HG02798 (cell line): ENCODE measurements around the gene RIOX2.

Source experiments
- ATAC-seq: cut with Tn5 transposase; IDR thresholded peaks from one replicate; pipeline ENCODE4 v1.9.1; 2021; ENCODE audit warnings: mild to moderate bottlenecking; ENCODE audit not compliant: unreplicated experiment, poor library complexity

The RIOX2 gene

DNA sequence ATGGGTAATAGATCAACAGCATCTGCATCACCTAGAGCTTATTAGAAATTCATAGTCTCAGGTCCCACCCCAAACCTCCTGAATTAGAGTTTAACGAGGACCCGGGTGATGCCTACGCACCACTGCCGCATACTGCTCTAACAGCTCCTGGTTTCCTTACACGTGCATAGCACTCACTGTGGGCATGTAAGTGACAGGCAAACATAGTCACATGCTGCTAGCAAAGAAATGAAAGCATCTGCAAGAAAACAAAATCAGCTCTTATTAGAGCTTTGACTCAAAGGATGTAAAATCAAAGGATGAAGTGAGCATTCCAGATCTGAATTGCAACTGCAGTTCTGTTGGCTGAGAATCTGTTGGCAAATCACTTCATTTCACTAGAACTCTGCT is 19.1 kb upstream of the RIOX2 start:
- ATAC-seq = no peak

DNA sequence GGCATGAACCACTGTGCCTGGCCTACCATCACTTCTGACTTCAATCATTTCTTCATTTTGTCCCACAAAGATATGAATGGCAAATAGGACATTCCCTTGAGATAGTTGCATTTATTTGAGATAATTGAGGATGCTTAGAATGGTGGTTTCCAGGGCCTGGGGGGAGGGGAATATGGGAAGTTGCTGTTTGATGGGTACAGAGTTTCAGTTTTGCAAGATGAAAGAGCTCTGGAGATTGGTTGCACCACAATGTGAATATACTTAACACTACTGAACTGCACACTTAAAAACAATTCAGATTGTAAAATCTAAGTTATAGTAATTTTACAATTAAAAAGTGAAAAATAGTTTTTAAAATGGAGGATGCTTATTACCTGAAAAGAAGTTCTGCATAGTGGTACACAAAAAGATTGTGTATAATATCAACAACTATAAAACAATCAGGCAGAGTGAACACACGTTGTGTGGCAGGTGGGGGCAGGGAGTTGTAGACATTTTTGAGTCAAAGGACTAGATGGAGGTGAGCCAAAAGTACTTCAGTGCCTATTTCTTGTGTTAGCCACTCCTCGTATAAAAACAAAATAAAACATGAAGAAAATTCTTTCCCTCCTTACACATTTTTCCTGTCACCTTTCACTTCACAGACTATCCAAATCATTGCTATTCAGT is 18.5 kb upstream of the RIOX2 start:
- ATAC-seq = no peak

DNA sequence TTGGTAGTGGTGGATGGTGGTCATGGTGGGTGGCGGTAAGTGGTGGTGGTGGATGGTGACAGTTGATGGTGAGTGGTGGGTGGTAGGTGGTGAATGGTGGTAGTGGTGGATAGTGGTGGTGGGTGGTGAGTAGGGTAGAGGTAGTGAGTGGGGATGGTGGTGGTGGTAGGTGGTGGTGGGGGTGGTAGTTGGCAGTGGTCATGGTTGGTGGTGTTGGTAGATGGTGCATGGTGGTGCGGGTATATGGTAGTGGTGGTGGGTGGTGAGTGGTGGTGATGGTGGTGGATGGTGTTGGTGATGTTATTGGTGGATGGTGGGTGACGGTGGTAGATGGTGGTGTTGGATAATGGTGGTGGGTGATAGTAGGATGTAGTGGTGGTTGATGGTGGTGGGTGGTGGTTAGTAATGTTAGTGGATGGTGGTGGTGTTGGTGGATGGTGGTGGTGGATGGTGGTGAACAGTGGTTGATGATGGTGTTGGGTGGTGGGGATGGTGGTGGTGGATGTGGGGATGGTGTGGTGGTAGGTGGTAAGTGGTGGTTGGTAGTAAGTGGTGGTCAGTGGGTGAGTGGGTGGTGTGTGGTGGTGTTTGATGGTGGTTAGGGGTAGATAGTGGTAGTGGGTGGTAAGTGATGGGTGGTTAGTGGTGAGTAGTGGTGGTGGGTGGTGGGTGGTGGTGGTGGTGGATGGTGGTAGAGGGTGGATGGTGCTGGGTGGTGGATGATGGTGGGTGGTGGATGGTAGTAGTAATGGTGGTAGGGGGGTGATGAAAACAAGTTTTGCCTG is 16.7 kb upstream of the RIOX2 start:
- no peak for ATAC-seq

DNA sequence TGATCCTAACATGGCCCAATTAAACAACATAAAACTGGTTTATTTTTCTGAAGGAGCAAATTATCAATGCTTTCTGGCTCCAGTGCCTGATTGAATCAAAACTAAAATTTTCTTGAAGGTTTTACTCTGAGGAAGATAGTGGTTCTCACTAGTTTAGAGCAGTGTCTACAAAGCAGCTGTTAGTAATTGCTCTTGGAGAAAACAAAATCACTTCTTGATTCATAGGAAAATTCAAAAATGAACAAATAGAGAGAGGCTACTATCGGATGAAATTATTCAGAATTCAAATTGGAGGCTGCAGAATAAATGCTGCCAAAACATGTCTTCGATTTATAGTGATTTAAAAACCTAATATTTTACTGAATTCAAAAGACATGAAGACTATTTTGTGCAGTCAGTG is 15.1 kb upstream of the RIOX2 start:
- no peak for ATAC-seq

DNA sequence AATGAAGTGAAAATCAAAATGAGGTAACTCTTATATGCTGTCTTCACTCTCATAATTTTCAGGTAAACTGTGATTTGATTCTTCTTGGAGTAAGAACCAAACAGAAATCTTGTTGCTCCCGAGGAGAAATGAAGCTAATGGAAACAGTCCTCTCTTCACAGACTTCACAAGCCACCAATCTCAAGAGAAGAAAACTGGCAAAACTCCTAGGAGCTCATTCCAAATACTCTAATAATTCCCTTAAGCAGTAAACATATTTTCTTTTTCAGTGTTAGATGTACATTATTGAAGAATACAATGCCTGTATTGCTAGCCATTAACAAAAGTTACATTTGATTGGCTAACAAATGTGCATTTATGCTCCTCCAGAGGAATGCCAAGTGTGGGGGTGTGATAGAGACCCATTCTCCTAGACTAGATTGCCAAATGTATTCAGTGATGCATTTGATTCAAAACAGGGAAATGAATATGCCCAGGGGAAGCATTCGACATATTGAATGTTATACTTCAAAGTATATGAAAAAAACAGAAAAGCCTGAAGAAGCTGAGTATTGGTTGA is 11.8 kb upstream of the RIOX2 start:
- no peak for ATAC-seq

DNA sequence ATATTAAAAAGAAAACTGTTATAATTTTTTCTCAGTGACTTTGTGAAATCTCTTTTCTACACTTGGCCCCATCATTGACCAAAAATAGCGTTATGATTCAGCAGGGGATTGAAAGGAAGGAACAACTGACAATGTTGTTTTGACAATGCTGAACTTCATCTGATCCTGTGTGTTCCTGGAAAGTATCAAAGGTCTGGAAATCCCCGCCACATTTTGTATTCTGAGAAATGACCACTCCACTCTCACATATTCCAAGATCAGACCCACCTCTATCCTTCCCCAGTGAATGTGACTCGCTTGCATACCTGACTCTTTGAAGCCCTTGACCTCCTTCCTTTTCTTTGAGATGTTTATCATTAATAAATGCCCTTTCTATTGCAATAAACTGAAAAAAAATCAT is 9.7 kb upstream of the RIOX2 start:
- ATAC-seq = no peak

DNA sequence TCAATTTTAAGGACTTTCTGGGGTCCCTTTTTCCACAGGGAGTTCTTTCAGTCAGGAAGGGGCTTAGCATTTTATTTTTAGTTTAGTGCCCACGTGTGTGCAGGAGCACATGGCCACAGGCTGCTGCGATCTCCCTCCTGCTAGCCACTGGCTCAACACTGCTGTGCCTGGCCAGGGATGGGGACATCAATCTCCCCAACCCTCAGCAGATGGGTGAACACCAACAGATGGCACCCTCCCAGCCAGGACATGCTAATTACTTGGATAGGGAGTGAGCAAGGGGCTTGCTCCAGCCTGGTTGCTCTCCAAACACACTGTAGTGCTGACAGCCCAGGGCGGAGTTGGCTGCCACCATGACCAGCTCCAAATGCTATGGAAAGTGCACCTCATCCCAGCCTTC is 7.4 kb upstream of the RIOX2 start:
- ATAC-seq = no peak

DNA sequence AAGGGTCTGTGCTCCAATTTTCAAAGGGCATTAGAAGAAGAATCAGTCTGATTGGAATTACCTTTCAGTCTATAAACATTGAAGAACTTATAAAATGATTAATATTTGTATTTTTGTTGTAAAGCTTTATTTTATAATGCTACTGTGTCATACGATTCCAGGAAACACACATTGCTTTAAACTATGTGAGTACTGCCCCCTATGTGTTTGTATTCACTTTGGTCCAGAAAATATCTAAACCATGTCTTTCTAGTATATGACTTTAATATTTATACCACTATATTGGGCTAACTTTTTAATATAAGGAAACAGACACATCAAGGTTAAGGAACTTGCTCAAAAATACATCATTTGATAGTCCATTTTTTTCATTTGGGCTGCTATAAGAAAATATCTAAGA is 3.2 kb upstream of the RIOX2 start:
- ATAC-seq = no peak

DNA sequence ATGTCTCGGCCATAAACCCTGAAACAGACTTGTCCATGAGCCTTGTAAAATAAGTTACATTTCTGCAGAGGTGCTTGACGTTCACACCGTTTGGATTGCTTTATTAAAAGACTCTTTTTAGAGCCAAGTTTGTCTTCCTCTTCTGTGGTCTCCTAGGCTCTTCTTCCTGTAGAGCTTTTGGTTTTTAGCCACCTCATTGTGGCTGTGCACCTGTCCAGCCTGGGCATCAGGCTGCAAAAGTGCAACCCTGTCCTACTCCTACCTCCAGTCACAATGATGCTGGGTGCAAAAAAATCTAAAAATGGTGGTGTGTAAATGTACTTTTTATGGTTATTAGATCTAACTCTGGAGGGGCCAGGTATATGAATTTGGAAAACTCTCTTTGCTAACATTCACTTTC is 2.8 kb upstream of the RIOX2 start:
- no peak for ATAC-seq

DNA sequence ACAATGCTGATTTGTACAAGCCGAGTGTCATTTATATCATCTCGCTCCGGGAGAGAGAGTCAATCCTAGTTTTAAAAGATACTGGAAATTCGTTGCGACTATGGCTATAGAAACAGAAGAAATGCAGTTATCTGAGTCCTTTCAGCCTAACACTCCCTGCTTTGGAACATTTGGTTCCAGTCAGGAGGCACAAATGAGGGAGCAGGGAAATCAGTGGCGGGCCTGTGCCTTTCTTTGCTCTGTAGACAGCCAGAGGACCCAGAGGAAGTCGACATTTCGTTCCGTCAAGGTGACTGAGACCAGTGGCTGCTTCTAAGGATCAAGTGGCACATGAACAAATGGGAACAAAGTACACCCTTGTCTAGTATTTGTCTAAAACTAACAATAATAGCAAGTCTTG is 745 bp upstream of the RIOX2 start:
- ATAC-seq = no peak

DNA sequence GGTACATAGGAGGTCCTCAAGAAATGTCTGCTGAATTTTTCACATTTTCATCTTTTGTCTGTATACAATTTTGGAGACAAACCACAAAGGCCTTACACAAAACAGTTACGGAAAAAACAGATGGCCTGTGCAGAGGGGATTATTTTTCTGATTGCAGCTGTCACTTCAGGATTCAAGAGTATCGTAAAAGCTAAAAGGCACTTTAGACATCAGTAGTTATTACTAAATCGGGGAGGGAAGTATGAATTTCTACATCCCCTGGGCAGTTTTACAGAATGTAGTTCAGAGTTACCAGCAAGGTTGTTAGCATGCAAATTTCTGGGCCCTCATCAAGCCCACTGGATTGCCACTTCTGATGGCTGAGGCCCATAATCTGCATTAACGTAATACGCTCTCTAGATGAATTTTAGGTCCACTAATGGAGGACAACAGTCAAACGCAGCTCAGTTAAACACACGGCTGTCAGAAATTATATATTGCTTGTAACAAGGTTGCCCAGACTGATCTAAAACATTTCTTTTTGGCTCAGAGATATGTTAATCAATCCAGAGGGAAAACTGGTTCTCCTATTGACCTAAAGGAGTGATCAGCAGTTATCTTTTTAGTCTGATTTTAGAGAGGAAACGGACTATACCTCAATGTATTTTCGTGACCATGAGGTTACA is 1.1 kb downstream of the RIOX2 start:
- no peak for ATAC-seq

DNA sequence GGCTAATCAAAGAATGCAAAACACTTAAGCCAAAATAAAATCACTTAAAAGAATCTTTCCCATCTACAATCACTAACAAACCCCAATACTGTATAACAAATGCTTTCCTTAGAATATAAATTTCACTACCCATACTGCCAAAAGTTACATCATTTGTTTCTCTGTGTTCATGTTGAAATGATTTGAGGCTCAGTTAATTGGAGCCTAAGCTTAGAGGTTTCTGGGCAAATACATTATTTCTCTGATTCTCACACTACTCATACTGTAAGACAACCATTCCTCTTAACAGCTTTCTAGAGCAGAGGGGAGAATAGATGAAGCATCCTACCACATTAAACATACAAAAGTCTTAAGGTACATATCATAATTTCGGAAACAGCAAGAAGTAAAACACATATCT is 2.1 kb downstream of the RIOX2 start:
- no peak for ATAC-seq

DNA sequence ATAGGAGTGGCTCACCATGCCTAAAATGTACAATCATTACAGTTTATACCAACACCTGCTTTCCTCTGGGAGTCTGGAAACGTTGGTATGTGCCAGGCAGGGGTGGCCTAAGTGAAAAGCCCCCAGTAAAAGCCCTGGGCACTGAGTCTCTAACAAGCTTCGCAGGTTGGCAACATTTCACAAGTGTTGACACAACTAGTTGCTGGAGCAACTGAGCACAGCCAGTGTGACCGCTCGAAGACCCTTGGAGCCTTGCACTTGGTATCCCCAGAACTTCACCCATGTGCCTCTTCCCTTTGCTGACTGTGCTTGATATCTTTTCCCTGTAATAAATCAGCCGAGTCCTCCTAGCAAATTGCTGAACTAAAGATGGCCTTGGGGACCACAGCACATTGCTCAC is 2.7 kb downstream of the RIOX2 start:
- ATAC-seq = no peak

DNA sequence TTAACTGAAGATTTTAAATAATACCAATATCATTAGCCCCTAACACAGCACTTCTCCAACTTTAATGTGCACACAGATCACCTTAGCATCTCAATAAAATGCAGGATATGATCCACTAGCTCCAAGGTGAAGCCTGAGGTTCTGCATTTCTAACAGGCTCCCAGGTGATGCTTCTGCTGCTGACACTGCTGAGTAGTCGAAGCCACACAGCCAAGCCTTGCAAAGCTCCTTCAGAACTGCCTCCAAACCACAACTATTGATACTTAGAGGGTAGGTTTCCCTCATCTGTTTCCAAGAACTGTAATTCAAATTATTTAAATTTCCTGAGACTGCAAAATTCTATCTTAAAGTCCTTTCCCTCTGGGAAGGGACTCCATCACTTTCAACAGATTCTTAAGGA is 3.9 kb downstream of the RIOX2 start:
- ATAC-seq = no peak

DNA sequence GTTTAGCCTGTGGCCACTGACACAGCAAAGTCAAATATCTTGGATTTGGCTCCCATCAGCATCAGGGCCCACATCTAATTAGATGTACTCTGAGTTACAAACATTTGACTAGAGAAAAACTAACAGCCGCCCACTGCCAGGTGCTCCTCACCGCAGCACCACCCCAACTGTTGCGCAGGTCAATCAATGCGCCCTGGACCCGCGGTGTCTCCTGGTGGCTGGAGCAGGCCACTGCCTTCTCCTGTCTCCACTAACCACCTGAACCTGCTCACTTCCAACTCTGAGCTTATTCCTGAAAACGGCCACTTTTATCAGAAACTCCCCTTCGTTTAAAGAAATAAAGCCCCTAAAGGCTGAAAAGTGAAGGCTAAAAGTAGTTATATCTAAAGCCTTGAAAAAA is 4.3 kb downstream of the RIOX2 start:
- ATAC-seq = no peak

DNA sequence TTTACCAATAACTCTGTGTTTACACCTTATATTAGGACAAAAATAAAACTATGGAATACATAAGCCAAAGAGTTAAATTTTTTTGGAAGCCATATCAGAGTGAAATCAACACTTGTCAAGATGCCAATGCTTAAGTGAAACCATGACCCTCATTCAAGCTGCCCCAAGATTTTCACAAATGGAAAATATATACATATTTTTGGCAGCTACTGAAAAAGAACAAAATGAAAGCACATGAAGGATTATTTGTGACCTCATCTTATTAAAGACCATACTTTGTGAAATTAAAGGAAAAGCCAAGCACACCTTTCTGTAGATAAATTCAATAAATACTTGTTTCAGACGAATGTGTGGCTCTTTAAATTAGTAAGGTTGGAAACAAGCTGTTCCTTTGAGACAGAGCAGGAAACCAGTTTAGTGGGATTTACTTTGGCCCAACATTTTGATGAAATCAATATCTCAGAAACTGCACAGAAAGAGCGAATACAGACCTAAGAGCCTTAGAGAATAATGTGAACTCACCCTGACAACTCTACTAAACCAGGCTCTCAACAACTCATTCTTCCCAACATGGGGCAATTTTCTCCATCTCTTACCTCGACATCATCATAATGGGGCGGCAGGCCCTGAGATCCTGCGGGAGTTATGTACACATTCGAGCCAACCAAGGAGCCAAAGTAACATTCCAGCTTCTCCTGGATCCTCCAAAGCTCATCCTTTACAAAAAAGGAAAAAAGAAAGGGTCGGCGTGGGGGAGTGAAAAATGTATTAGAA is 11.1 kb downstream of the RIOX2 start:
- ATAC-seq = no peak

DNA sequence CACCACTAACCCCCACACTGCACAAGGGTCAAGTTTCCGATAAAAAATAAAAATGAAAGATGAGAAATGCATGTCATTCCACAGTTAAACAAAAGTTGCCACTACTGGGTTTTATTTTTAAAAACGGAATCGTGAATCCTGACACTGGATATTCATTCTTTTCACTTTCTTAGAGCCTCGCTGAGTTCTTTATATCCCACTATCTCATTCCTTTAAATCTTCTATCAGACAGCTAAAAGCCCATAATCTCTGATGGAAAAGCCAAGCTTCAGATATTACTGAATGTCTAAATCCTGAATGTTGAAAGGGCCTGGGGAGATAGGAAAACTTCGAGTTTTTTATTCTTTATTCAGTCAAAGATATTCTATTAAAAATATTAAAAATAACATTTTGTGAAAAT is 11.7 kb downstream of the RIOX2 start:
- ATAC-seq = no peak

DNA sequence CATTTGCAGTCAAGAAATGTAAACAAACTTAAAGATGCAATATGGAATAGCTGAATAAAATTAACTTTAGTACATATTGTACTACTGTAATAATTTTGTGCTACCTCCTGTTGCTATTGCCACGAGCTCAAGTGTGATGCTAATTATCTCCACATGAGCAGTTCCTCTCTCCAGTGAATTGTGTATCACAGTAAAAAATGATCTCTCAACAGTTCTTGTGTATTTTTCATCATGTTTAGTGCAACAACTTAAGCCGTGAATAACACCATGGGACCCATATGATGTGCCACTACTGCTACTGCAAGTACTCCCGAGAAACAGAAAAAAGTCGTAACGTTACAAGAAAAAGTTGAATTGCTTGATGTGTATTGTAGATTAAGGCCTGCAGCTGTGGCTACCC is 12.4 kb downstream of the RIOX2 start:
- no peak for ATAC-seq

DNA sequence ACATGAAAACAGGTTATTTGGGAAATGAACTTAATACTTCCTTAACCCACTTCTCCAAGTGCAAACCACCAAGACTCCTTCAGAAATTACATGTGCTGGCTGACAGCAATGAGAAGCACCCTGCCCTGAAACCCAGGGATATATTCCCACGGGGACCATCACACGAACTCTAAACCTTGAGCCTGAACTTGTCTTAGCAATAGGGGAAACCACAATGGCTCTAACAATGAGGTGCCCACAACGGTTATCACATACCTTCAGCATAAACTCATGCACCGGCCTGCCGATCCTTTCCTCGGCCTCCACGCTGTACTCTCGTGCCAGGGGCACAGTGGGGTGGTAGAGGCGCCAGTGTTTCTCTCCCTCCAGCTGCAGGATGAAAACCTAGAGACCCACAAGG is 13.4 kb downstream of the RIOX2 start:
- ATAC-seq = no peak

DNA sequence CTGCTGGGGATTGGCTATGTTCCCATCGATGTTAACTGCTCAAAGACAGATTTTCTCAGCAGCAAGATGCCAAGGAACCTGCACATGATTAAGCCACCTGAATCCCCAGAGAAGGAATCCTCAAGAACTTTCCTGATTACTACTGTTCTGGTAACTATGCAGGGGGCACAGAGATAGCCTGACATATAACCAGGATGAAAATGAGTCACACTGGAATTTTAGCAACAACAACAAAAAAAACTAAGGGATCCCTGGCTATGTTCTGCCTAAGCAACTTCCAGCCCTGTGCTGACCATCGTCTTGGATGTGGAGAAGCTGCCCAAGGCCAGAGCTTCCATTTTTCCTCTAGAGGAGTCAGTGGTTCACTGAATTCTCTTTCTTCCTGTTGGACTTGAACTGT is 13.8 kb downstream of the RIOX2 start:
- no peak for ATAC-seq
